Hematopoietic multipotent progenitor cell treated with erythropoietin and hydrocortisone succinate and interleukin-3 and kit ligand, for 17 days (in vitro differentiated cells): ENCODE data around the gene KCNG2.
A peak's percentile ranks its signal among the peaks of the same experiment; 100 is the strongest.

ENCODE experiments used
- DNase-seq: peaks from one replicate; pipeline ENCODE4 v3.0.0-alpha.2; 2015; ENCODE audit warnings: low spot score

Gene KCNG2

DNA sequence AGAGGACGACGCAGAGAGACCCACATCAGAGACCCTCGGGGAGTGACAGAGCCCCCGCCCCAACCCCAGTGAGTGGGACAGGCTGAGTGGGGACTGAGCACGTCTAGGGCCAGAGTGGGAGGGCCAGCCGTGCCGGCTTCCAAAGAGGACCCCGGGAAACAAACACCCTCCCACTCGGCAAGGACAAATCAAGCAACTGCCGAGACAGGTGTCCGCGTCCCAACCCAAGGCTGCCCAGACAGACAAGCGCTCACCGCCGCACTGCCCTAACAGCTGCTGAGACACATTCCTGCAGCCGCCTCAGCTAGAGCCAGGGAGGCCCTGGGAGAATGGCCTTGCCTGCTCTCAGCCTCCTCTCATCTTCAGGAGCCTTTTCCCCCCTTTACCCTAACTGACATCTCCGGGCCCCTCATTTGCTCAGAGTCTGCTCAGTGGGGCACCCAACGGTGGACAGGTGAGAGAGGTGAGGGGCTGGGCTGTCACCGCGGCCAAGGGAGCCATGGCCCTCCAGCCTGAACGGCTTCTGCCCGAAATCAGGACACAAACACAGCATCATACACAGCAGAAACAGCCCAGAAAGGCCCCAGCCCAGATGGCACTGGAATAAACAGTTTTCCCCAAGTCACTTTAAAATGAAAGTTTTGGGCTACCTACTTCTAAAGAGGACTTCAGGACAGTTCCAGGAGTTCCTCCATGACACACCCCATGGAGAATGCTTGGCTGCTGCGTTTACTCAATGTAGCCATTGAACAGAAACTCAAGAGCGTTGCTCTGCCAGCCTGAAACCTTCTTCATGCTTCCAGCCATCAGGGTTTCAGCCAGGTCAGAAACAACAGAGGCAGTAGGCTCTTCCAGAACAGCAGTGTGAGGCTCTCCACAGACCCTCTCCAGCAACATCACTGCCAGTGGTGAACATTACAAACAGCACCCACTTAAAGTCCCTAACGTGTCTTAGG is 130.1 kb downstream of the KCNG2 start:
- no peak for DNase-seq

DNA sequence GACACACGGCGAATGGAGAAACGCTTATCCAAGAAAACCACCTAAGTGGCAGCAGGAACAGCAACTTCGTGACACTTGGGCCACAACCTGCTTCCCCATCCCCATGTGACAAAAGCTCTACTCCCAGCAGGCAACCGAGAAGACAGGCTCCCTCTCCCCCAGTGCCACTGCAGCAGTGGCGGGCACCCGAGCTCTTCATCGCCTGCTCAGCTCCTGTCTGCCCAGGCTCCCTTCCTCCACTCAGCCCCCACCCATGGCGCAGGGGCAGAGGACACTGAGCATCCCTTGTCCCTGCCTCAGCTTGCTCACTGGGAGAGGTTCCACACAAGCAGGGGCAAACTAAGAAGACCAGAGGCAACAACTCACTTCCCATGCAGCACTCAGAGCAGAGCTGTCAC is 130.8 kb downstream of the KCNG2 start:
- DNase-seq: no peak

DNA sequence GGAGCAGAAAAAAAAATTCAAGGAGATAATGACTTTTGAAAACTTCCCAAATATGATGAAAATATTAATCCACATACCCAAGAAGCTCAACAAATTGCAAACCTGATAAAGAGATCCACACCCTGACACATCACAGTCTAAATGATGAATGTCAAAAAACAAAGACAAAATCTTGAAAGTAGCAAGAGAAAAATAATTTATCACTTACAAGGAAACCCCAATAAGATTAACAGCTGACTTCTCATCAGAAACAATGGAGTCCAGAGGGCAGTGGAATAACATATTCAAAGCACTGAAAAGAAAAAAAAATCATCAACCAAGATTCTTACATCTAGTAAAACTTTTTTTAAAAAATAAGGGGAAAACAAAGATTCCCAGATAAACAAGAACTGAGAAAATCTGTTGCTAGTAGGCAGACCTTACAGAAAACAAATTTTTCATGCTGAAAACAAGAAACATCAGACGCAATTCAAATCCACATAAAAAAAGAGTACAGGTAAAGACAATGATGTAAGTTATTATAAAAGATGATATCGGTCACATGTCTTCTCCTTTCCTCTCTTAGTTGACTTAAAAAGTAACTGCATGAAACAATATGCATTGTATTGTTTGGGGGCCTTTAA is 132.4 kb downstream of the KCNG2 start:
- DNase-seq: no peak

DNA sequence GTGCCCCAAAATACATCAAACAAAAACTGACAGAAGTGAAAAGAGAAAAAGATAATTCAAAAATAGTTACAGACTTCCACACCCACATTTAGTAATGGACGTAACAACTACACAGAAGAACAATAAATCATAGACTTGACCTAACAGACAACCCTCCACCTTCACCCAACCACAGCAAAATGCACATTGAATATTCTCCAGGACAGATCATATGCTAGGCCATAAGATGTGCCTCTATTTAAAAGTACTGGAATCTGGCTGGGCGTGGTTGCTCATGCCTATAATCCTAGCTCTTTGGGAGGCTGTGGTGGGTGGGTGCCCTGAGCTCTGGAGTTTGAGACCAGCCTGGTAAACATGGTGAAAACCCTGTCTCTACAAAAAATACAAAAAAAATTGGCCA is 133.7 kb downstream of the KCNG2 start:
- no peak for DNase-seq

DNA sequence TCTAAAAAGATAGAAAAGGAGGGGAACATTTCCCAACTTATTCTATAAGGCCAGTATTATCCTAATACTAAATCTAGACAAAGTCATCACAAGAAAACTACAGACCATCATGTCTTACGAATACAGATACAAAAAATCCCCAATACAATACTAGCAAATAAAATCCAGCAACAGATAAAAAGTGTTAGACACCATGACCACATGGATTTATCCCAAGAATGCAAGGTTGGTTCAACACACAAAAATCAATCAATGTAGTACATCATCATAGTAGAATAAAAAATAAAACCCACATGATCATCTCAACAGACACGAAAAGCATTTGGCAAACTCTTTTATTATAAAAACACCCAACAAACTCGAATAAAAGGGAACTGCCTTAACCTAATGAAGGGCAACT is 135.2 kb downstream of the KCNG2 start:
- no peak for DNase-seq

DNA sequence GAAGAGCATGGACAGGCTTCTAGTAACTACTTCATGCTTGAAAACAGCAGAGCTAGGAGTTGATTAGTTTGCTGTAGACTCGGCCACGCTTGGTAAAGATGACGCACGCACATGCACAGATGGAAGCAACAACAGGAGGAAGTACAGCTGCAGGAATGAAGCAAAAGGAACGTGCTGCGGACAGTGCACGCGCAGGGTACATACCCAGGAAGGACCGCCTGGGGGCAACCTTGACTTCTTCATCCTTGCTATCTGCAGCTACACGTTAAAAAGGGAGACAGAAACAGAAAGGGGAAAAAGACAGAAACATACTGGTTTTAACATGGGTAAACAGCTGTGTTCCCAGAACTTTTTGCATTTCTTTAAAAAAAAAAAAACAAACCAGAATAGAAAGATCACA is 136.0 kb downstream of the KCNG2 start:
- no peak for DNase-seq

DNA sequence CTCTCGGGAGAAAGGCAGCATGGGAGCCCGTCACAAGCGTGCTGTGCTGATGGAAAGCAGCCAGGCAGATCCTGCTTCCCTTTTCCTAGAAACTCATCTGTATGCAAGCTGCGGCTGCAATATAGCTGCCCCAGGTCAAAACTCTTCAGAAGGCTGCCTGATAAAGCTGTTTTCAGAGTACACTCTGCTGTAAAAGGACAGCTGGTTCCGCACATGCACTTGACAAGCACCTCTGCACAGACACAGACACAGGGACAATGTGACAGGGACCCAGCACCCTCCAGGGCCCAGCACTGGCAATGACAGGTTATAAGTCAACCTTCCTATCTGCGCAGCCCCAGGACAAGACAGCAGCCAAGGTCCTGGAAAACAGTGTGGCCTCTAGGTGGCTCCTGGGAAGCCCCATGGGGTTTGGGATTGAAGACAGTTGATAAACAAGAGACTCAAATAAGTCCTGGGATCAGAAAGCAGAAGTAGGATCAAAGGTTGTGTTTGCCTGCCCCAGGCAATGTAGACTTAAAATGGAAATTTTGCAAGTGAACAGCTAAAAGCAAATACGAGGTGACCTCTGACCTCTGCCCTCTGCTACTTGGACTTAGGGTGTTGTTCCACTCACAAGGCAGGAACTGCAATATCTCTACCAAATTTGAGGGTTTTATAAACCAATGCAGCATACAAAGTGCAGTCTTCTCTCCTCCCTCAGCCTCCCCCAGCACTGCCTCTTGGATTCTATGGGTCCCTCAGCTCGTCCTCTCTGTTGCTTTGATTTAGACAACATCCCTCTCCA is 136.8 kb downstream of the KCNG2 start:
- DNase-seq: no peak

DNA sequence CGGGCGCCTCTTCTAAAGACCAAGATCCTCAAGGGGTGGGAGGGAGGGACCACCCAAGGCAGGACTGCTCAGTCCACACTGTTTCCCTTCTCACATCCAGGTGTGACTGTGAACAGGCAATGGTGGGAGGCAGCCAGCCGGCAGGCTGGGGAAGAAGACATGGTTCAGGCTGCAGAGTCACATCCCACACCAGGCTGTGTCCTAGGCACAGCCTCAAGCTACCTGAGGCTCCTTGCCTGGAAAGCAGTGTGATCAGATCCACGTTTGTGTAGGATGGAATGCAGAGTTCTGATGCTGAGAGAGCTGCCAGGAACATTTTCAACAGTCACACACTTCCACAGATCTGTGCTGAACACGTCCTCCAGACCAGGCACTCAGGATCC is 137.4 kb downstream of the KCNG2 start:
- DNase-seq: no peak

DNA sequence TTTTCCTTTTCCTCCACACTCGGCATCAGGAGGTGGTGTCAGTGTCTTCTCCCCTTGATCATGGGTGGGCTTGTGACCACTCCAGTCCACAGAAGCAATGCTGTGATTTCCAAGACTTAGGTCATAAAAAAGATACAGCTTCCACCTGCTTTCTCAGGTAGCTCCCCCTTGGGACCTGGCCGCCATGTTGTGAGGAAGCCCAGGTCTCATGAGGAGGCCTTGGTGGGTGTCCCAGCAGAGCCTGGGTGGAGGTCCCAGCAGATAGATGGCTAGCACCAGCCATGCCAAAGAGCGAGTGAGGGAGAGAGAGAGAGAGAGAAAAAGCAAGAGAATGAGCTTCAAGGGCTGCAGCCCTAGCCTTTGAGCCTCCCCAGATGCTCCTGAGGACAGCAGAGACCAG is 137.8 kb downstream of the KCNG2 start:
- DNase-seq: no peak

DNA sequence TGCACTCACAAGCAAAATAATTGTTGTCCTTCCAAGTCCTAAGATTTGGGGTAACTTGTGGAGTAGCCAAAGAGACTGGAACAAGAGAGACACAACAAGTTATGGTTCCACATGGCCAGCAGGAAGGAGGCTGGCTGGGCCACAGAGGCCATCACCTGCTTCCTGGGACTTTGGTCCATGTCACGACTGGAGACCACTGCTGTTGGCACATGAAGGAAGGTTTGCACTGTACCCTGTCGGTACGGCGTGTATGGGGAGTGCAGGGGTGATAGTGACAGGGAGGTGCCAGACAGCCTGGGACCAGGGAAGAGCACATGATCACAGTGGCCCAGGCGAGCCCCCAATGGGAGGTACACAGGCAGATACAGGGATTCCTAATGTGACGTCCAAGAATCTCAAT is 138.2 kb downstream of the KCNG2 start:
- no peak for DNase-seq

DNA sequence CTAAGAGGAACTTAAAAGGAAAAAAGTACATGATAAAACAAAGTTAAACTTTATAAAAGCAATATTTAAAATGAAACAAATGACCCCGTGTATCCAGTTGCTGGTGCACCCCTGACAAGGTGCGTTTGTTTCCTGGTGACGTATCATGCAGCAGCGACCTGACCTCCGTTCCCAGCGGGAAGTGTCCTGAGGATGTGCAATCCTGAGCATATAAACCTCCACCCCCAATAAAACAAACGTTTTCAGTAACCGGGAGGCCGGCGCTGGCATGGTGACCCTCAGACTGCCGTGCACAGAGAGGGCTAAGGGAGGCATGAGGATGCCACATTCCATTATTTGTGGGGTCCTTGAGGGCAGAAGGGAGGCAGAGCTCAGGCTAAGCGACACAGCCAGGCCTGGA is 138.9 kb downstream of the KCNG2 start:
- DNase-seq: no peak

DNA sequence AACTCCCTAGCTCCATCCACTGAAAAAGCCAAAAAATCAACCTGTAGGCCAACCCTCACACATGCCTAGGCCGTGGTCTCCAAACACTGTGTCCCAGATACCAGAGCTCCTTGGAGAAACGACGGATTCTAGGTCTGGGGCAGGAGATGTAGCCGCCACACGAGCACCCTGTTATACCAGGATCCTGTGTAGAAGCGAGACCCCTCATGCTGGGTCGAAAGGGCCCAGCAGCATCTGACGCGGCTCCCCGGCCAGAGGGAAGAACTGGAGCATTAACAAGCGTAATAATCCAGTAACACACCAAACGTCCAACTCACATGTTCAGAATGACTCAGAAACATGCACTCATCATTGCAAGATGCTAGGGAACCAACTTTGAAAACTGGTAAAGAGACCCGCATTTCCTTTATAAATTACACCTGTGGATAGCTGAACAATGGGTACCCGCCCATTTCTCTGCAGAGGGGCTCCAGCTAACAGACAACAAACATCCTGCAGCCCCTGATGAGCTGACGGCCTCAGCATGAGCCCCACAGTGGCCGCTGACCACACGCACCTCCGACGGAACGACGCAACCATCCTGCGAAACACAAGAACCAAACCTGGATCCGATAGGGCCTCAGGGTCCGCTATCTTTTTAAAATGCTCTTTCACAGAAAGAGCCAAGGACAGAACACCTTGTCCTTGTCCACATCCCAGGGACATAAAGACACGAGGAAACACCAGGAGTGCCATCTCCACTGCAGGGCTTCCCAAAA is 139.5 kb downstream of the KCNG2 start:
- DNase-seq: no peak

DNA sequence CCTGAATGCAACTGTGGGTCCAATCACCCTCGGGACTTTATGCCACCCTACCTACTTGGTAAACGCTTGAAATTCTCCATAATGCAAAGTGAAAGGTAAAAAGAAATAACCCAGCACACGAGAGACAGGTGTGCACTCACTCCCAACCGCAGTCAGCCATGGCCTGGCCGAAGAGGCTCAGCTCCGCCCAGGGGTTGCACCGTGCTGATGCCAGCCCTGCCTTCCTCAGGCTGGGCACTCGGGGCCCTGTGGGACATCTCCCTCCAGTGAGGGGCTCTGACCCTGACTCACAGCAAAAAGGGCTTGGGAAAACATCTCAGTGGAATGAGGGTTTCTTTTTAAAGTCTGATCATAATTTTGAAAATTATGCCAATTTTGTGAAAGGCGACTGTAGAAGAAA is 140.5 kb downstream of the KCNG2 start:
- DNase-seq: no peak

DNA sequence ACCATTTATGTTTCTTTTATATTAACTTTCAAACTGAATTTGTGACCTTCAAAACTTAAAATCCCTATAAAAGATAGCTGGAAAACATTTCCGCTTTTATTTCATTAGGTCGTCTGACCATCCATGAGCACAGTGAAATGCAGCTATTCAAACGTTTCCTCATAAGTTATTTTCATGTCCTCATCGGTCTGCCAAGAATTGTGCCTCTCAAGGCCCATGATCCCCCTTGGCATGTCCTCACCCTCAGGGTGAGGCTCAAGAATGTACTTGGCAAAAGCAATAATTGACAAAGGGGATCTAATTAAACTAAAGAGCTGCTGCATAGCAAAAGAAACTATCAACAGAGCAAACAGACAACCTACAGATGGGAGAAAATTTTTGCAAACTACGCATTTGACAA is 141.4 kb downstream of the KCNG2 start:
- DNase-seq: no peak

DNA sequence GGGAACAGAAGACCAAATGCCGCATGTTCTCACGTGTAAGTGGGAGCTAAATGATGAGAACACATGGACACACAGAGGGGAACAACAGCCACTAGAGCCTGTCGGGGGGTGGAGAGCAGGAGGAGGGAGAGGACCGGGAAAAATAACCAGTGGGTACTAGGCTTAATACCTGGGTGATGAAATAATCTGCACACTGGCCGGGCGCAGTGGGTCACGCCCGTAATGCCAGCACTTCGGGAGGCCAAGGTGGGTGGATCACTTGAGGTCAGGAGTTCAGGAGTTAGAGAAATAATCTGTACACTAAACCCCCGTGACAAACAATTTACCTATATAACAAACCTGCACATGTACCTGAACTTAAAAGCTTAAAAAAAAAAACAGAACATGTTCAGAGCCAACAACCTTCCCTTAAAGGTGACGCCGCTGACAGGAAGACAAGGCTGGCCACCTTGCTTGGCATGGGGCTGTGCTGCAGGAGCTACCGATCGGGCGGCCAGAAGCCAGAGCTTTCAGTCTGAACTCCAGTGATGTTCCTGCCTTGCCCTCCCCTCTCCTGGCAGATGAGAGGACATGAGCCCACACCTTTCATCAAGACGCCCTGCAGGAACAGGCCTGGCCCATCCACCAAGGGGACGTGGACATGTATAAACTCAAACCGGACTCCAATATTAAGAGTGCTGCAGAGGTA is 142.5 kb downstream of the KCNG2 start:
- DNase-seq: no peak

DNA sequence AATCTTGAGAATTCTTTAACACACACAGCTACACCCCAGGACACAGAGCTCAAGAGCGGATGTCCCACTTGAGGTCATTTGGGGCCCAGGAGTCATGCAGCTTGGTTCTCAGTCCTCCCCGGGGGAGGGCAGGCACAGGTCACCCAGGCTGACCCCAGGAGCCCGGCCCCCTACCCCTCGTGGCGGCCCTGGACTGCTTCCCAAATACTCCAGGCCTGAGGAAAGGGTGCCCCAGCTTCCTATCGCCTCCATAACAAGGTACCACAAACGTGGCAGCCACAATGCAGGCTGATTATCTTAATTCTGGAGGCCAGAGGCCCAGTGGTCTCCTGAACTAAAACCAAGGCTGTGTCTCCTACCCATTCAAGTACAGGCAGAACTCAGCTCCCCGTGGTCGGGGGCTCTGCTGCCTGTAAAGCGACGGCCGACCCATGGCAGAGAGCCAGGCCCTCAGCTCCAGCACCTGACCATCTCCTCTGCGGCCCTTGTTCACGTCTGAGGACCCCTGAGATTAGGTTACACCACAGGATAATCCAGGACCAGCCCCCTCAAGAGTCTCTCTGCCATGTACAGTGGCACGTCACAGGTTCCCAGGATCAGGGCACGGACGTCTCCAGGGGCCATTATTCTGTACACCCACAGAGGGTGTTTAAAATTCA is 143.2 kb downstream of the KCNG2 start:
- DNase-seq: no peak

DNA sequence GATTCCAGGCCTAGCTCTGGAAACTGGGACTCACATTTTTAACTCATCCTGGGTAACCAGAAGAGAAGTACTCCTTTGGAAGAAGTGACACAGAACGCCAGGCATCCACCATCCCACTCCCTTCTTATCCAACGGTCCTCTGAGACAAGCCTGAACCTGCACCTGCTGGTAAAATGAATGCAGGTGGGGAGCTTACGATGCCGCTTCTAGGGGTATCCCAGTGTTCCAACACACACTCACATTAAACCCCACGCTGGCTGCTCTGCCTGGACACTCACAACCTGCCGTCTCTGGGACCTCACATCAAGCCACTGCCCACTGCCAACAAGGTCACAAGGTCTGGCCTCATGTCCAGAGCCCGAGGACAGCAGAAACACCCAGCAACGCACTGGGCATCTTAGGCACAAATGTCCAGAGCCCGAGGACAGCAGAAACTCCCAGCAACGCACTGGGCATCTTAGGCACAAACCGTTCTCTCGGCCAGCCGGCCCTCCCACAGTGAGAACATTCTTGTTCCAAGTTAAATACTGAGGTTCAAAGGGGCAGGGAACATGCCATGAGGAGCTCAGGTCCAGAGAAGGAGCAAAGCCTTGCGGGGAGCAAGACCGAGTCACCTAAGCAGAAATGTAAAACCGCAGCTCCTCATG is 143.9 kb downstream of the KCNG2 start:
- DNase-seq: no peak

DNA sequence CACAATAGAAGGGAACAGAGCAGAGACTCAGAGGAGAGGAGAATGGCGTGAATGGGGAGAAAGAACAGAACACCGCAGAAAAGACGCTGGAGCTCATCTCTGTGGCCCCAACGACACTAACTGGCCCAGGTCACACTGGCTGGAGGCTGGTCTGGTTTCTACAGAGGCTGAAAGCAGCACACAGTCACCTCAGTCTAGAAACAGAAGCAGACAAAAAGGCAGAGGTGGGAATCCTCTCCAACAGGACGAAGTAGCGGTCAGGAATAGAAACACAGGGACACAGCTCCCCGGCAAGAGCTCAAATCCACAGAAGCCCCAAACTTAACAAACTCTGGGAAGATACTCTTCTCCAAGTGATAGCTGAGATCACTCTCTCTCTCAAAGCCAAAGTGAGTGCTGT is 144.5 kb downstream of the KCNG2 start:
- DNase-seq: no peak

DNA sequence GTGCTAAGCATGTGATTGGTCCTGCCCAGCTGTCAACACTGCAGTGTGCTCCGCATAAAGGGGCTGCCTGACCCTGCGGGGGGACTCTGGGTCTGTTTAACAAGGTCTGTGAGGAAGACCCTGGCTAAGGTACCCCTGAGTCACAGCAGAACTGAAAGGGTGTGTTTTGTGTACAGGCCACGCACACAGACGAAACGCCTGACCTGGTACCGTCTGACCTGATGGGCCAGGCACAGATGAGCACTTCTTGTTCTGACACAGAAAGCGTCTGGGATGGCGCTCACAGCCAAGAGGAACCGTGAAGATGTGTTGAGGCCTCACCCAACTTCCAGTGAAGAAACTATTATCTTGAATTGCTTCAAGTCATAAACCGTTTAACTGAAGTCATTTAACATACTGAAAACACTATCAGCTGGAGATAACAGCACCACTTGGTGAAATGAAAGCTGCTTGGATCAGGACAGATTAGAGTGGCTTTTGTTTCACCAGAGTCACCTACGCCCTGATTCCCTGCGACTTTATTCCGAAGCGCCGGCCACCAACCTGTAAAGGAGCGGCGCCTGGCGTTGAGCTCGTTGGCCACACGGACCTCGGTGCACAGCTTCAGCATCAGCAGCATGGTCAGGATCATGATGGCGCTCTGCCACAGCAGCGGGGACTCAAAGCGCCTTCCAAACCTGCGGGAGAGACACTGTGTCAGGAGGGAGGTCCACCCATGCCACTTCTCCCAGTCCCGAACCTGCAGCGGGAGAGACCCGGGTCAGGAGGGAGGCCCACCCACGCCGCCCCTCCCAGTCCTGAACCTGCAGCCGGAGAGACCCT is 145.3 kb downstream of the KCNG2 start:
- peak; percentile 28 for DNase-seq
